Neuron (in vitro differentiated cells): ENCODE results near the gene PSMB11.

ENCODE experiments used
- H2AFZ ChIP-seq: one replicate; pipeline ENCODE4 v1.6.1; 2013; ENCODE audit warnings: low read depth, mild to moderate bottlenecking, inconsistent platforms, low read length, moderate library complexity
- H3K27me3 ChIP-seq: one replicate; pipeline ENCODE4 v1.6.1; 2013; ENCODE audit warnings: low read length; ENCODE audit not compliant: insufficient read depth
- H3K36me3 ChIP-seq: one replicate; pipeline ENCODE4 v1.6.1; 2013; ENCODE audit warnings: low read length; ENCODE audit not compliant: insufficient read depth
- H3K4me1 ChIP-seq: one replicate; pipeline ENCODE4 v1.6.1; 2013; ENCODE audit warnings: low read length; ENCODE audit not compliant: insufficient read depth
- H3K4me3 ChIP-seq: 2 replicates; pipeline ENCODE4 v1.5.1; 2013; ENCODE audit warnings: mild to moderate bottlenecking, low read length, moderate library complexity
- H3K9me3 ChIP-seq: one replicate; pipeline ENCODE4 v1.6.1; 2013; ENCODE audit warnings: low read length

The PSMB11 gene

DNA sequence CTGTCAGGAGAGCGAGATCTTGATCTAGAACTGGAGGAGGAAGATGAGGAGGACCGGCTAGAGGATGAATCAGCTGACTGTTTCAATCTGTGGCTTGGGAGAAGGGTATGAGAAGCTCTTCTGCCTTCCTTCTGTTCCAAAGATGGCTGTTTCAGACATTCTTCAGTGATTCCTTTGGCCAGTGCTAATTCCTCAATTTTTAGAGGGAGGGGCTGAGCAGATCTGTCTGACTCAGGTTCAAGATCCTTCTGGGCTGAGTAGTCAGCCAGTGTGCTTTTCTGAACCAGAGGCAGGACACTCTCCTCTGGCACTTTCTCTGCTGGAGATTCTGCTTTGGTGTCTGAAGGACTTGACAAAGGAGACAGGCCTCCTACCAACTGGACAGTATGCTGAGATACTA, 37.7 kb downstream of the PSMB11 start:
- Histone ChIP-seq H3K4me1 (no peaks in the 10 kb centered on the region), H3K9me3 (no peaks in the 10 kb centered on the region), H2AFZ (no peak overlapping the region), H3K27me3 (no peaks in the 10 kb centered on the region), H3K4me3 (no peak overlapping the region), H3K36me3 (peaks cover 87% of the 10 kb centered on the region)

DNA sequence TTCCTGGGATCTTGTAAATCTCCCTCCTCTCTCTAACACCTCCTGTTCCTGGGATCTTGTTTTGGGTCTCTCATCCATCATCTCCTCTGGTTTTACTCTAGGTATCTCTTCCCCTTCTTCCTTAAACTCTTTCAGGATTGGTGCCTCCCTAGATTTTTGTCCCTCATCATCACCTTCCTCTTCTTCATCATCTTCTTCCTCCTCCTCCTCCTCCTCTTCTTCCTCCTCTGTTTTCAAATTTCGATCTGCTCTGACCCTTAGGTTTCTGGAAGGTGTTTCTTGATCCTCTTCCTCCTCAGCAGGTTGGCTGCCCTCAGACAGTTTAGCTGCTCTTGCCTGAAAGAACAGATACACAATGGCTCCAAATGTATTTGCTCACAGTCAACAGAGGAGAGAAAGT, 38.5 kb downstream of the PSMB11 start:
- H2AFZ ChIP-seq = no peak overlapping the region
- no peak overlapping the region for H3K4me3 ChIP-seq
- H3K36me3 ChIP-seq = peaks cover 88% of the 10 kb centered on the region
- no peaks in the 10 kb centered on the region for H3K27me3 ChIP-seq
- no peaks in the 10 kb centered on the region for H3K4me1 ChIP-seq
- no peaks in the 10 kb centered on the region for H3K9me3 ChIP-seq

DNA sequence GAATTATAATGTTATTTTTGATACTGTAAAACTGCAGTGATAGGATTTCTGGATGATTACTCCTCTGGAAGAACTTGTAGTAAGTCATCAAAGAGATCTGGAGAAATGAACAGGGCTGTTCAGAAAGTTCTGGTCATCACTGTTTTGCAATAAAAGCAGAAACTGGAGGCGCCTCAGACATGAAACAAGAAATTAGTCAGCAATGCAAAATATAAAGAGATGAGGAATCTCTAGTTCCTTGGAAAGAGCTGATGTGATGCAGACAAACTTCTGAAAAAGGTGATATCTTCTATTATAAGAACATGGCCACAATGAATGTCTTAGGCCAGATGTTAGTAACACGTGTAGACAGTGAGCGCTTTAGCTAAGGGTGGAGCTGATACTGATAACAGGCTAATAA, 43.4 kb downstream of the PSMB11 start:
- no peak overlapping the region for H2AFZ ChIP-seq
- no peaks in the 10 kb centered on the region for H3K4me1 ChIP-seq
- H3K36me3 ChIP-seq = peaks cover 88% of the 10 kb centered on the region
- no peak overlapping the region for H3K4me3 ChIP-seq
- no peaks in the 10 kb centered on the region for H3K27me3 ChIP-seq
- H3K9me3 ChIP-seq = no peaks in the 10 kb centered on the region

DNA sequence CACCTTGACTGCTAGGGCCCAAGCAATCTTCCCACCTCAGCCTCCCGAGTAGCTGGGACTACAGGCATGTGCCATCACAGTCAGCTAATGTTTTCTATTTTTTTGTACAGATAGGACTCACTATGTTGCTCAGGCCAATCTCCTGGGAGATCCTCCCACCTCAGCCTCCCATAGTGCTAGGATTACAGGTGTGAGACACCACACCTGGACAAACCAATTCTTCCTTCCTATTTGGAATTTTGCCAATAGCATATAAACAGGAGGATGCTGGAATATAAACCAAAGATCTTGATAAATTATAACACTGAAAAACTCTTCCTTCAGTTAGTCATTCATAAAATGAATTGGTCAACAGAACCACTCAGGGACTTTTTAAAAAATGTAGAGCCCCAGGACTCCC, 44.6 kb downstream of the PSMB11 start:
- H3K4me1 ChIP-seq = no peaks in the 10 kb centered on the region
- no peaks in the 10 kb centered on the region for H3K27me3 ChIP-seq
- H2AFZ ChIP-seq = no peak overlapping the region
- no peak overlapping the region for H3K4me3 ChIP-seq
- H3K36me3 ChIP-seq = peaks cover 86% of the 10 kb centered on the region
- no peaks in the 10 kb centered on the region for H3K9me3 ChIP-seq

- Histone ChIP-seq H3K4me1 (peaks cover 13% of the 10 kb centered on the region), H3K4me3 (no peak overlapping the region), H3K9me3 (no peaks in the 10 kb centered on the region), H2AFZ (no peak overlapping the region), H3K27me3 (no peaks in the 10 kb centered on the region), H3K36me3 (peaks cover 83% of the 10 kb centered on the region)
Observed at GRCh38 chr14:23089498-23090253, 47.7 kb downstream of the PSMB11 start.

GRCh38 chr14:23090254-23090636, 48.2 kb downstream of the PSMB11 start:
- Histone ChIP-seq H3K4me3 (no peak overlapping the region), H3K9me3 (no peaks in the 10 kb centered on the region), H2AFZ (no peak overlapping the region), H3K4me1 (peaks cover 13% of the 10 kb centered on the region), H3K27me3 (no peaks in the 10 kb centered on the region), H3K36me3 (peaks cover 77% of the 10 kb centered on the region)

- Histone ChIP-seq H3K36me3 (peaks cover 64% of the 10 kb centered on the region), H2AFZ (no peak overlapping the region), H3K27me3 (no peaks in the 10 kb centered on the region), H3K4me1 (peaks cover 17% of the 10 kb centered on the region), H3K4me3 (no peak overlapping the region), H3K9me3 (no peaks in the 10 kb centered on the region)
Observed at GRCh38 chr14:23091294-23092225, 49.5 kb downstream of the PSMB11 start.

DNA sequence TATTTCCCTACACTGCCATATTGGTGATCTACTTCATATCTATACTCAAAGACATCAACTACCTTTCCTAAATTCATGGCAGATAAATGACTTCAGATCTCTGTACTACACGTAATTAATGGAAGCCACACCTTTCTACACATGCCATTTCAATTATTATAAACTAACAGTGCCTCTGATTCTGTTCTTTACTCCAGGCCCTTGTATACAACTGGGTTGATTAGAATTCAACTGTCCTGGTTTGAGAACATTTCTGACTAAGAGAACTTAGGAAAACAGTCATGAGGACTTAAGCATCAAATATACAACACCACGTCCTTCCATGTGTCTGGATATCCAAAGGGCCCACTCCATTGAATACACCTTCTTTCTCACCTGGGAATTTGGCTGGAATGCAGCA, 51.1 kb downstream of the PSMB11 start:
- no peak overlapping the region for H3K4me3 ChIP-seq
- H3K4me1 ChIP-seq = peaks cover 21% of the 10 kb centered on the region
- no peak overlapping the region for H2AFZ ChIP-seq
- H3K36me3 ChIP-seq = peaks cover 58% of the 10 kb centered on the region
- no peaks in the 10 kb centered on the region for H3K27me3 ChIP-seq
- H3K9me3 ChIP-seq = no peaks in the 10 kb centered on the region

DNA sequence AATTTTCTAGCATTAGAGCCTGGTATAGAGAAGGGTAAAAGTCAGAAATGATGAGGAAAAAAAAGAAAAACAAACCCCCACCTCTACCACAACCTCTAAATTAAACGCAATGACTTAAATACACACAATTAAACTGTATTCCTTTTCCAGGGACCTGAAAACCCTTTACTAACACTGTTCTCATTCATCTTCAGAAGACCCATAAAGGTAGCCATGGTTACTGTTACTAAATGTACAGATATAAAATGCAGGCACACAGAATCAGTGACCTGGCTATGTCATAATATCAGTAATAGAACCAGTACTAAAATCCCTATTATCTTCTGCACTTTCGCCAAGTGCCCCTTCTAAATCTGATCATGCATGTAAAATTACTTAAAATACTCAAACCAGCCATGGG, 51.5 kb downstream of the PSMB11 start:
- H3K27me3 ChIP-seq = no peaks in the 10 kb centered on the region
- peaks cover 58% of the 10 kb centered on the region for H3K36me3 ChIP-seq
- no peaks in the 10 kb centered on the region for H3K9me3 ChIP-seq

More for the DNA sequence above, 51.5 kb downstream of the PSMB11 start:
- H3K4me3 ChIP-seq = peak overlapping the region; percentile 85
- H2AFZ ChIP-seq = no peak overlapping the region
- peaks cover 21% of the 10 kb centered on the region for H3K4me1 ChIP-seq
